H9 (cell line): ENCODE data around the gene ZFPL1. TPM values are rescaled to one million over a fixed set of nuclear protein-coding genes. Genes with fewer than 3 reads are reported as not detected.
"Not testable (repeated sequence)": the region's sequence is repeated elsewhere in the genome, so short reads cannot be mapped to it uniquely, and the experiment has no call there.

Experiments
- DNase-seq: peaks from one replicate; pipeline ENCODE4 v3.0.0-alpha.2; 2017
- H2AFZ ChIP-seq: one replicate; pipeline ENCODE4 v1.6.1; 2013; ENCODE audit warnings: mild to moderate bottlenecking, low read length, control low read depth, moderate library complexity
- H2AK5ac ChIP-seq: 2 replicates; pipeline ENCODE4 v1.6.1; 2013; ENCODE audit warnings: low read length, control low read depth, mixed read lengths; ENCODE audit not compliant: insufficient read length
- H2BK120ac ChIP-seq: one replicate; pipeline ENCODE4 v1.6.1; 2013; ENCODE audit warnings: low read depth, mild to moderate bottlenecking, low read length, control low read depth, inconsistent platforms; ENCODE audit not compliant: poor library complexity, severe bottlenecking
- H2BK12ac ChIP-seq: 2 replicates; pipeline ENCODE4 v1.6.1; 2013; ENCODE audit warnings: low read length, control low read depth, mixed read lengths, low read depth; ENCODE audit not compliant: insufficient read length
- H2BK15ac ChIP-seq: 2 replicates; pipeline ENCODE4 v1.6.1; 2013; ENCODE audit warnings: low read depth, low read length, control low read depth
- H2BK20ac ChIP-seq: one replicate; pipeline ENCODE4 v1.6.1; 2013; ENCODE audit warnings: low read depth, mild to moderate bottlenecking, low read length, control low read depth, inconsistent platforms; ENCODE audit not compliant: poor library complexity, severe bottlenecking
- H2BK5ac ChIP-seq: 2 replicates; pipeline ENCODE4 v1.6.1; 2013; ENCODE audit warnings: low read length, control low read depth, mixed read lengths; ENCODE audit not compliant: insufficient read length
- H3K14ac ChIP-seq: 2 replicates; pipeline ENCODE4 v1.6.1; 2013; ENCODE audit warnings: low read length, control low read depth; ENCODE audit not compliant: insufficient read depth
- H3K18ac ChIP-seq: 2 replicates; pipeline ENCODE4 v1.6.1; 2013; ENCODE audit warnings: low read depth, mild to moderate bottlenecking, mixed read lengths, low read length, control low read depth; ENCODE audit not compliant: insufficient read length
- H3K23ac ChIP-seq: 2 replicates; pipeline ENCODE4 v1.6.1; 2013; ENCODE audit warnings: low read length, control low read depth, mixed read lengths, low read depth; ENCODE audit not compliant: insufficient read length
- H3K23me2 ChIP-seq: 2 replicates; pipeline ENCODE4 v1.6.1; 2013; ENCODE audit warnings: low read depth, mild to moderate bottlenecking, mixed read lengths, low read length, control low read depth; ENCODE audit not compliant: insufficient read length, poor library complexity, severe bottlenecking
- H3K27ac ChIP-seq: 2 replicates; pipeline ENCODE4 v1.5.1; 2013; ENCODE audit warnings: low read length, control low read depth, mixed read lengths, low read depth; ENCODE audit not compliant: insufficient read length
- H3K27me3 ChIP-seq: 2 replicates; pipeline ENCODE4 v1.6.1; 2013; ENCODE audit warnings: low read length, control low read depth, inconsistent platforms; ENCODE audit not compliant: insufficient read depth
- H3K4ac ChIP-seq: 2 replicates; pipeline ENCODE4 v1.6.1; 2013; ENCODE audit warnings: low read depth, mild to moderate bottlenecking, control low read depth, inconsistent platforms, low read length, moderate library complexity
- H3K4me1 ChIP-seq: 2 replicates; pipeline ENCODE4 v1.6.1; 2013; ENCODE audit warnings: low read length, control low read depth, inconsistent platforms; ENCODE audit not compliant: insufficient read depth
- H3K4me2 ChIP-seq: 2 replicates; pipeline ENCODE4 v1.6.1; 2013; ENCODE audit warnings: low read length, control low read depth, mixed read lengths; ENCODE audit not compliant: insufficient read length, insufficient read depth
- H3K56ac ChIP-seq: 2 replicates; pipeline ENCODE4 v1.6.1; 2013; ENCODE audit warnings: low read depth, mild to moderate bottlenecking, mixed read lengths, low read length, control low read depth; ENCODE audit not compliant: insufficient read length
- H3K79me1 ChIP-seq: 2 replicates; pipeline ENCODE4 v1.6.1; 2013; ENCODE audit warnings: low read depth, mild to moderate bottlenecking, moderate library complexity, low read length, control low read depth, inconsistent platforms; ENCODE audit not compliant: insufficient read depth, poor library complexity, severe bottlenecking
- H3K79me2 ChIP-seq: 2 replicates; pipeline ENCODE4 v1.6.1; 2013; ENCODE audit warnings: low read length, control low read depth, inconsistent platforms; ENCODE audit not compliant: insufficient read depth
- H3K9ac ChIP-seq: 2 replicates; pipeline ENCODE4 v1.6.1; 2013; ENCODE audit warnings: low read length, control low read depth, mixed read lengths; ENCODE audit not compliant: insufficient read length; ENCODE audit errors: extremely low read depth
- H3K9me3 ChIP-seq: one replicate; pipeline ENCODE4 v1.6.1; 2013; ENCODE audit warnings: low read depth, low read length, inconsistent platforms; ENCODE audit not compliant: control insufficient read depth
- H3T11ph ChIP-seq: one replicate; pipeline ENCODE4 v1.6.1; 2013; ENCODE audit warnings: mild to moderate bottlenecking, low read length, control low read depth, inconsistent platforms
- H4K20me1 ChIP-seq: one replicate; pipeline ENCODE4 v1.6.1; 2013; ENCODE audit not compliant: control insufficient read depth, insufficient read length, insufficient read depth
- H4K5ac ChIP-seq: 2 replicates; pipeline ENCODE4 v1.6.1; 2013; ENCODE audit warnings: low read depth, mild to moderate bottlenecking, mixed read lengths, low read length, control low read depth; ENCODE audit not compliant: insufficient read length
- H4K8ac ChIP-seq: replicated peaks from 2 replicates; pipeline ENCODE4 v1.6.1; 2013; ENCODE audit warnings: low read length, control low read depth, mixed read lengths, low read depth; ENCODE audit not compliant: insufficient read length
- H4K91ac ChIP-seq: 2 replicates; pipeline ENCODE4 v1.6.1; 2013; ENCODE audit warnings: low read depth, mild to moderate bottlenecking, moderate library complexity, mixed read lengths, low read length, control low read depth; ENCODE audit not compliant: insufficient read length
- H3K27ac Mint-ChIP-seq, 3 experiments: 2 replicates in 2 of 3; 3 replicates in 1 of 3; pipeline ENCODE4 v1.8.0; 2020 to 2021; ENCODE audit warnings: mixed read lengths in 3 of 3, mild to moderate bottlenecking in 1 of 3, moderate library complexity in 1 of 3
- H3K27me3 Mint-ChIP-seq: 2 replicates; pipeline ENCODE4 v1.8.0; 2021; ENCODE audit warnings: low read depth, mild to moderate bottlenecking, moderate library complexity, mixed read lengths
- H3K36me3 Mint-ChIP-seq, 3 experiments: 2 replicates in 2 of 3; 3 replicates in 1 of 3; pipeline ENCODE4 v1.8.0; 2020 to 2021; ENCODE audit warnings: low read depth in 3 of 3, mixed read lengths in 3 of 3; ENCODE audit not compliant: insufficient read depth in 1 of 3
- H3K4me1 Mint-ChIP-seq, 2 experiments: 2 replicates each; pipeline ENCODE4 v1.8.0; 2020; ENCODE audit warnings: mixed read lengths in 2 of 2
- H3K4me3 Mint-ChIP-seq, 2 experiments: 2 replicates in 1 of 2; 3 replicates in 1 of 2; pipeline ENCODE4 v1.8.0; 2020 to 2021; ENCODE audit warnings: mild to moderate bottlenecking in 2 of 2, mixed read lengths in 2 of 2, moderate library complexity in 1 of 2
- H3K9me3 Mint-ChIP-seq, 2 experiments: 2 replicates in 1 of 2; 3 replicates in 1 of 2; pipeline ENCODE4 v1.8.0; 2020; ENCODE audit warnings: mild to moderate bottlenecking in 2 of 2, mixed read lengths in 2 of 2, moderate library complexity in 1 of 2
- WGBS: extraction: QIAGEN DNeasy Blood & Tissue Kit; methylation state at CpG from one replicate; pipeline ENCODE4 v1.1.7; 2013; ENCODE audit warnings: missing lambda C conversion rate, low lambda C conversion rate, mixed read lengths; ENCODE audit not compliant: insufficient read length; ENCODE audit errors: extremely low coverage; 5-methylcytosine and 5-hydroxymethylcytosine counted together
- total RNA-seq: library from RNA; stranded (reverse); gene quantifications from 2 replicates; pipeline ENCODE4 v1.2.1, GENCODE V29; 2021
- TF ChIP-seq, protein P1 (sequence below): fragments of 200-600 bp; sonication (generic); conservative IDR thresholded peaks from 3 replicates; pipeline ENCODE4 v1.8.0; 2021; ENCODE audit warnings: antibody characterized with exemption, mild to moderate bottlenecking

Gene ZFPL1
- total RNA-seq, 1 experiment from 2014 or later: 24.2 TPM

DNA sequence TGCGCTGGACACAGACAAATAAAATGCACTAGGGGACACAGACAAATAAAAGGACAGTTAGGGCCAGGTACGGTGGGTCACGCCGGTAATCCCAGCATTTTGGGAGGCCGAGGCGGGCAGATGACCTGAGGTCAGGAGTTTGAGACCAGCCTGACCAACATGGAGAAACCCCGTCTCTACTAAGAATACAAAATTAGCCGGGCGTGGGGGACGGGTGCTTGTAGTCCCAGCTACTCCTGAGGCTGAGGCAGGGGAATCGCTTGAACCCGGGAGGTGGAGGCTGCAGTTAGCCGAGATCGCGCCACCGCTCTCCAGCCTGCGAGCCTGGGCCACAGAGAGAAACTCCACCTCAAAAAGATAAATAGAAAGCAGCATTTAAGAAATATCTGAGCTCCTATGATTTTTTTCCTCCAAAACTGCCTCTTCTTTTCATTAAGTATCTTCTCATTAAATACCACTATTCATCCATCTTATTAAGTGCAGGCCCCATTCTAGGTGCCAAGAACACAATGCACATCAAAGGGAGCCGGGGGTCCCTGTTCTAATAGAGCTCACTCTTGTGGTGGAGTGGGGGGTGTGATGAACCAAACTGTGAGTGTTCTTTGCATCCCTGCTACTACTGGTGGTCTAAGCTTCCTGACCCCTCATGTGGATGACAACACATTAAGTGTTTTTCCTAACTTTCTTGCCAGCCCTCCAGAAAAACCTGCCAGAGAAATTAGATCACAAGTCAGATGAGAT, 34.2 kb downstream of the ZFPL1 start:
- Histone ChIP-seq H3K4me2 (no peak overlapping the region), H3K27me3 (no peaks in the 10 kb centered on the region), H4K8ac (no peak overlapping the region), H2AK5ac (no peak overlapping the region), H3K79me1 (no peaks in the 10 kb centered on the region), H4K20me1 (no peaks in the 10 kb centered on the region), H3K79me2 (peaks cover 9% of the 10 kb centered on the region; the same call in 1 of the 2 replicates), H3K9ac (no peak overlapping the region), H3K23ac (no peak overlapping the region), H3K9me3 (no peaks in the 10 kb centered on the region), H3K18ac (no peak overlapping the region), H2AFZ (no peak overlapping the region), H2BK5ac (no peak overlapping the region), H2BK120ac (no peak overlapping the region), H3K56ac (no peak overlapping the region), H3K27ac (no peak overlapping the region), H2BK20ac (no peak overlapping the region), H3K14ac (no peak overlapping the region), H4K5ac (no peak overlapping the region), H3K23me2 (peaks cover 13% of the 10 kb centered on the region), H3K4ac (no peak overlapping the region), H2BK15ac (no peak overlapping the region), H4K91ac (no peak overlapping the region), H3T11ph (no peak overlapping the region), H2BK12ac (no peak overlapping the region), H3K4me1 (no peaks in the 10 kb centered on the region)
- Mint-ChIP-seq H3K36me3 (peaks cover 30 to 67% (median 65%) of the 10 kb centered on the region in 3 experiments), H3K4me1 (peaks cover 10 to 24% of the 10 kb centered on the region in 2 experiments), H3K27ac (peak overlapping the region; percentile 82 to 86 (median 82); a peak in 6 of 7 replicates), H3K27me3 (peaks cover 1% of the 10 kb centered on the region; the same call in 1 of the 2 replicates), H3K4me3 (peak overlapping the region; percentile 36 to 89; a peak in 4 of 5 replicates), H3K9me3 (no peaks in the 10 kb centered on the region)
- TF ChIP-seq, protein P1, sequence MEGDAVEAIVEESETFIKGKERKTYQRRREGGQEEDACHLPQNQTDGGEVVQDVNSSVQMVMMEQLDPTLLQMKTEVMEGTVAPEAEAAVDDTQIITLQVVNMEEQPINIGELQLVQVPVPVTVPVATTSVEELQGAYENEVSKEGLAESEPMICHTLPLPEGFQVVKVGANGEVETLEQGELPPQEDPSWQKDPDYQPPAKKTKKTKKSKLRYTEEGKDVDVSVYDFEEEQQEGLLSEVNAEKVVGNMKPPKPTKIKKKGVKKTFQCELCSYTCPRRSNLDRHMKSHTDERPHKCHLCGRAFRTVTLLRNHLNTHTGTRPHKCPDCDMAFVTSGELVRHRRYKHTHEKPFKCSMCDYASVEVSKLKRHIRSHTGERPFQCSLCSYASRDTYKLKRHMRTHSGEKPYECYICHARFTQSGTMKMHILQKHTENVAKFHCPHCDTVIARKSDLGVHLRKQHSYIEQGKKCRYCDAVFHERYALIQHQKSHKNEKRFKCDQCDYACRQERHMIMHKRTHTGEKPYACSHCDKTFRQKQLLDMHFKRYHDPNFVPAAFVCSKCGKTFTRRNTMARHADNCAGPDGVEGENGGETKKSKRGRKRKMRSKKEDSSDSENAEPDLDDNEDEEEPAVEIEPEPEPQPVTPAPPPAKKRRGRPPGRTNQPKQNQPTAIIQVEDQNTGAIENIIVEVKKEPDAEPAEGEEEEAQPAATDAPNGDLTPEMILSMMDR: peak; percentile 21; the same call in 1 of the 3 replicates
- WGBS: no CpG with 5 or more reads among the region's 18 CpGs
- DNase-seq: no peak

DNA sequence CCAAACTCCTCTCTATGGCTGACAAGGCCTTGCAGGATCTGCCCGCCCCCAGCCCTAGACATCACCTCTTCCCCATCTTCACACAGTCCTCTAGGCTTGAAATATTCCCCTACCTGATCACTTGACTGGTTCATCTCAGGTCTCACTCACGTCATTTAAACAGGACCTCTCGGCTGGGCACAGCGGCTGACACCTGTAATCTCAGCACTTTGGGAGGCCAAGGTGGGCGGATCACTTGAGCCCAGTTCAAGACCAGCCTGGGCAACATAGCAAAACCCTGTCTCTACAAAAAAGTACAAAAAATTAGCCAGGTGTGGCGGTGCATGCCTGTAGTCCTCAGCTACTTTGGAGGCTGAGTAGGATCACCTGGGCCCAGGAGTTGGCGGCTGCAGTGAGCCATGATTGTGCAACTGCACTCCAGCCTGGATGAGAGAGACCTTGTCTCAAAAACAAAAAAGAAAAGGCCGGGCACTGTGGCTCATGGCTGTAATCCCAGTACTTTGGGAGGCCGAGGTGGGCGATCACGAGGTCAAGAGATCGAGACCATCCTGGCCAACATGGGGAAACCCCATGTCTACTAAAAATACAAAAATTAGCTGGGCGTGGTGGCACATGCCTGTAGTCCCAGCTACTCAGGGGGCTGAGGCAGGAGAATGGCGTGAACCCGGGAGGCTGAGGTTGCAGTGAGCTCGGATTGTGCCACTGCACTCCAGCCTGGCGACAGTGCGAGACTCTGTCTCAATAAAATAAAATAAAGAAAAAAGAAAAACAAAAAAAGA, 35.1 kb downstream of the ZFPL1 start:
- H2BK20ac ChIP-seq, H2BK12ac ChIP-seq, H3K56ac ChIP-seq, H2AFZ ChIP-seq, DNase-seq, H3K4me1 ChIP-seq, H3T11ph ChIP-seq, H3K18ac ChIP-seq, H3K14ac ChIP-seq, H2BK120ac ChIP-seq, H3K27ac ChIP-seq, H4K20me1 ChIP-seq, H2BK15ac ChIP-seq, H3K79me1 ChIP-seq, H2AK5ac ChIP-seq, H4K8ac ChIP-seq, H3K23ac ChIP-seq, H2BK5ac ChIP-seq, H3K27me3 Mint-ChIP-seq, H3K79me2 ChIP-seq, H3K9ac ChIP-seq, H3K9me3 ChIP-seq, H3K4me2 ChIP-seq, H4K91ac ChIP-seq, H3K4ac ChIP-seq, H3K27me3 ChIP-seq, H3K9me3 Mint-ChIP-seq, H4K5ac ChIP-seq: not testable (repeated sequence)
- H3K23me2 ChIP-seq: peaks cover 12% of the 10 kb centered on the region
- Mint-ChIP-seq H3K27ac (peak overlapping the region; percentile 42 to 82 (median 69); a peak in 5 of 7 replicates), H3K4me3 (peak overlapping the region in 1 of 2 experiments; percentile 100; a peak in 4 of 5 replicates), H3K36me3 (peaks cover 30 to 66% (median 58%) of the 10 kb centered on the region in 3 experiments), H3K4me1 (peaks cover 6 to 21% of the 10 kb centered on the region in 2 experiments)
- no CpG with 5 or more reads among the region's 18 CpGs for WGBS
